H1 (cell line): ENCODE results near the gene BPIFB2. TPM values are rescaled to one million over a fixed set of nuclear protein-coding genes. Genes with fewer than 3 reads are reported as not detected.
A peak's percentile ranks its signal among the peaks of the same experiment; 100 is the strongest.

ENCODE experiments used
- CTCF ChIA-PET: fragments of 300-600 bp; sonication (Branson Sonifier 250); formaldehyde crosslinking; loops from one replicate; lab custom pipeline; 2021; ENCODE audit not compliant: partially characterized antibody; lab: Charles Lee
- POLR2A ChIA-PET: fragments of 300-600 bp; sonication (Branson Sonifier 250); formaldehyde crosslinking; loops from one replicate; lab custom pipeline; 2021; ENCODE audit warnings: inconsistent platforms; ENCODE audit not compliant: partially characterized antibody; lab: Charles Lee
- DNase-seq, 2 experiments: peaks; one replicate each; pipeline versions ENCODE4 v3.0.0 to v3.0.0-alpha.2; 2010 to 2022; ENCODE audit warnings: low spot score in 2 of 2, low read depth in 1 of 2, mixed read lengths in 1 of 2
- FAIRE-seq: peaks from 2 replicates; lab custom pipeline; 2011; peaks lifted over from hg19 to GRCh38; lab: Jason Lieb, UNC
- H2AFZ ChIP-seq: 2 replicates; pipeline ENCODE4 v1.8.1; 2012; ENCODE audit warnings: low read length, inconsistent platforms
- H2AK5ac ChIP-seq: 2 replicates; pipeline ENCODE4 v1.6.1; 2013; ENCODE audit warnings: low read depth, low read length
- H2BK120ac ChIP-seq: replicated peaks from 2 replicates; pipeline ENCODE3; 2013; ENCODE audit warnings: low read depth, low read length, inconsistent platforms
- H2BK12ac ChIP-seq: 2 replicates; pipeline ENCODE4 v1.6.1; 2013; ENCODE audit warnings: low read depth, low read length
- H2BK15ac ChIP-seq: 2 replicates; pipeline ENCODE4 v1.6.1; 2013; ENCODE audit warnings: low read length
- H2BK20ac ChIP-seq: 2 replicates; pipeline ENCODE4 v1.6.1; 2013; ENCODE audit warnings: low read length
- H2BK5ac ChIP-seq: 2 replicates; pipeline ENCODE4 v1.6.1; 2013; ENCODE audit warnings: low read depth, low read length
- H3K14ac ChIP-seq: 2 replicates; pipeline ENCODE4 v1.6.1; 2013; ENCODE audit warnings: inconsistent platforms; ENCODE audit not compliant: insufficient read length
- H3K18ac ChIP-seq: 2 replicates; pipeline ENCODE4 v1.6.1; 2013; ENCODE audit warnings: low read length; ENCODE audit errors: extremely low read depth
- H3K23ac ChIP-seq: 2 replicates; pipeline ENCODE4 v1.6.1; 2013; ENCODE audit warnings: inconsistent platforms; ENCODE audit not compliant: insufficient read length
- H3K23me2 ChIP-seq: 2 replicates; pipeline ENCODE4 v1.6.1; 2013; ENCODE audit warnings: low read depth, low read length
- H3K27ac ChIP-seq: 2 replicates; pipeline ENCODE4 v1.6.1; 2011; ENCODE audit warnings: low read depth, low read length, inconsistent platforms
- H3K27me3 ChIP-seq, 4 experiments: replicated peaks in 1 of 4; 1 replicate in 1 of 4; 2 replicates in 3 of 4; pipeline versions ENCODE4 v1.6.1 to v1.8.1; 2011 to 2013; ENCODE audit warnings: low read length in 3 of 4, mild to moderate bottlenecking in 3 of 4, inconsistent platforms in 2 of 4, mixed read lengths in 2 of 4, moderate library complexity in 1 of 4; ENCODE audit not compliant: control insufficient read depth in 3 of 4, insufficient read depth in 3 of 4; ENCODE audit errors: extremely low read depth in 1 of 4
- H3K36me3 ChIP-seq, 4 experiments: 2 replicates each; pipeline versions ENCODE4 v1.6.1 to v1.8.1; 2011 to 2013; ENCODE audit warnings: mild to moderate bottlenecking in 4 of 4, low read length in 3 of 4, moderate library complexity in 2 of 4, control low read depth in 1 of 4, inconsistent platforms in 1 of 4; ENCODE audit not compliant: insufficient read depth in 4 of 4, control insufficient read depth in 2 of 4
- H3K4ac ChIP-seq: replicated peaks from 2 replicates; pipeline ENCODE3; 2013; ENCODE audit warnings: low read length, low read depth, mixed read lengths, inconsistent platforms; ENCODE audit not compliant: insufficient read length
- H3K4me1 ChIP-seq, 4 experiments: replicated peaks in 1 of 4; 1 replicate in 1 of 4; 2 replicates in 3 of 4; pipeline versions ENCODE4 v1.6.1 to v1.8.1; 2011 to 2013; ENCODE audit warnings: low read length in 3 of 4, inconsistent platforms in 2 of 4, mixed read lengths in 1 of 4; ENCODE audit not compliant: insufficient read depth in 4 of 4, control insufficient read depth in 3 of 4
- H3K4me2 ChIP-seq, 2 experiments: 2 replicates each; pipeline versions ENCODE4 v1.6.1 to v1.8.1; 2011 to 2013; ENCODE audit warnings: low read depth in 2 of 2, low read length in 2 of 2, control low read depth in 1 of 2, inconsistent platforms in 1 of 2, mild to moderate bottlenecking in 1 of 2; ENCODE audit not compliant: insufficient read depth in 1 of 2
- H3K4me3 ChIP-seq, 4 experiments: fragments of 200-600, 300-600 bp in 1 of 4; sonication (generic), shearing (Covaris generic), sonication (Bioruptor Twin) in 1 of 4; 2 replicates each; pipeline versions ENCODE4 v1.5.1 to v1.8.1; 2011 to 2016; ENCODE audit warnings: low read length in 4 of 4, low read depth in 3 of 4, control low read depth in 2 of 4, inconsistent platforms in 2 of 4, mild to moderate bottlenecking in 2 of 4, mixed read lengths in 1 of 4, moderate library complexity in 1 of 4; ENCODE audit not compliant: insufficient read depth in 2 of 4; ENCODE audit errors: extremely low read depth in 1 of 4
- H3K56ac ChIP-seq: replicated peaks from 2 replicates; pipeline ENCODE3; 2013; ENCODE audit warnings: low read depth, mild to moderate bottlenecking, mixed read lengths, low read length, inconsistent platforms; ENCODE audit not compliant: insufficient read length
- H3K79me1 ChIP-seq: 2 replicates; pipeline ENCODE4 v1.6.1; 2013; ENCODE audit warnings: low read depth, low read length, control low read depth
- H3K79me2 ChIP-seq, 2 experiments: 2 replicates each; pipeline versions ENCODE4 v1.6.1 to v1.8.1; 2012 to 2013; ENCODE audit warnings: low read length in 2 of 2, mild to moderate bottlenecking in 2 of 2, inconsistent platforms in 1 of 2; ENCODE audit not compliant: insufficient read depth in 2 of 2, control insufficient read depth in 1 of 2
- H3K9ac ChIP-seq, 4 experiments: replicated peaks in 1 of 4; 1 replicate in 1 of 4; 2 replicates in 3 of 4; pipeline versions ENCODE4 v1.6.1 to v1.8.1; 2011 to 2013; ENCODE audit warnings: low read depth in 3 of 4, low read length in 3 of 4, control low read depth in 2 of 4, mild to moderate bottlenecking in 2 of 4, moderate library complexity in 2 of 4, inconsistent platforms in 1 of 4; ENCODE audit errors: extremely low read depth in 1 of 4
- H3K9me3 ChIP-seq, 2 experiments: 2 replicates each; pipeline versions ENCODE4 v1.6.1 to v1.8.1; 2012 to 2013; ENCODE audit warnings: mild to moderate bottlenecking in 2 of 2, moderate library complexity in 2 of 2, control low read depth in 1 of 2, inconsistent platforms in 1 of 2, low read depth in 1 of 2, low read length in 1 of 2, mixed read lengths in 1 of 2; ENCODE audit not compliant: insufficient read depth in 2 of 2
- H4K20me1 ChIP-seq, 2 experiments: replicated peaks in 1 of 2; 2 replicates each; pipeline versions ENCODE3 to v1.8.1; 2011 to 2013; ENCODE audit warnings: inconsistent platforms in 2 of 2, low read length in 2 of 2, mild to moderate bottlenecking in 1 of 2; ENCODE audit not compliant: insufficient read depth in 2 of 2, control insufficient read depth in 1 of 2
- H4K5ac ChIP-seq: 2 replicates; pipeline ENCODE4 v1.6.1; 2013; ENCODE audit warnings: low read length, low read depth, mixed read lengths, inconsistent platforms; ENCODE audit not compliant: insufficient read length
- H4K8ac ChIP-seq: 2 replicates; pipeline ENCODE4 v1.8.0; 2013; ENCODE audit warnings: mild to moderate bottlenecking, moderate library complexity, low read length, inconsistent platforms; ENCODE audit not compliant: insufficient read depth; ENCODE audit errors: extremely low read depth
- H4K91ac ChIP-seq: replicated peaks from 2 replicates; pipeline ENCODE3; 2013; ENCODE audit warnings: low read length, mixed read lengths, inconsistent platforms; ENCODE audit not compliant: insufficient read length
- ATF2 ChIP-seq: IDR thresholded peaks from 2 replicates; pipeline ENCODE4 v1.6.1; 2012; ENCODE audit warnings: low read length, inconsistent platforms
- ATF3 ChIP-seq: IDR thresholded peaks from 2 replicates; pipeline ENCODE4 v1.6.1; 2011; ENCODE audit warnings: low read depth, mild to moderate bottlenecking, low read length; ENCODE audit not compliant: insufficient read depth
- CEBPB ChIP-seq: IDR thresholded peaks from 2 replicates; pipeline ENCODE4 v1.6.1; 2012; ENCODE audit warnings: low read depth, low read length
- HDAC6 ChIP-seq: IDR thresholded peaks from one replicate; pipeline ENCODE4 v1.7.1; 2012; ENCODE audit warnings: low read depth, mild to moderate bottlenecking, inconsistent platforms, low read length, moderate library complexity
- KDM1A ChIP-seq: fragments of 200-600, 300-600 bp; sonication (generic); IDR thresholded peaks from 2 replicates; pipeline ENCODE4 v1.7.1; 2016; ENCODE audit warnings: mild to moderate bottlenecking, low read length, borderline replicate concordance
- RNF2 ChIP-seq: fragments of 200-900, 300-1000 bp; sonication (generic); IDR thresholded peaks from 2 replicates; pipeline ENCODE4 v1.7.1; 2016; ENCODE audit warnings: borderline replicate concordance, low read depth, mild to moderate bottlenecking, antibody characterized with exemption, low read length; ENCODE audit not compliant: poor library complexity, severe bottlenecking; ENCODE audit errors: missing control alignments
- RXRA ChIP-seq: IDR thresholded peaks from 2 replicates; pipeline ENCODE4 v1.6.1; 2011; ENCODE audit warnings: low read depth, mild to moderate bottlenecking, low read length, moderate library complexity; ENCODE audit not compliant: insufficient read depth
- TBP ChIP-seq: IDR thresholded peaks from 2 replicates; pipeline ENCODE4 v1.6.1; 2011; ENCODE audit warnings: low read depth, low read length, improper control_type of control experiment
- WGBS, 2 experiments: shearing (Covaris generic) in 1 of 2; methylation state at CpG; one replicate each; pipeline versions ENCODE4 v1.1.6 to v1.1.7; 2013 to 2015; ENCODE audit warnings: low lambda C conversion rate in 2 of 2, mixed read lengths in 2 of 2, inconsistent platforms in 1 of 2, low coverage in 1 of 2, missing lambda C conversion rate in 1 of 2; ENCODE audit not compliant: insufficient replicate concordance in 2 of 2, insufficient coverage in 1 of 2, insufficient read length in 1 of 2; ENCODE audit errors: extremely low coverage in 1 of 2, missing lambda C conversion rate in 1 of 2; 5-methylcytosine and 5-hydroxymethylcytosine counted together
- polyA plus RNA-seq, 7 experiments: library from polyadenylated mRNA; depleted of rRNA in 3 of 7; stranded (reverse) in 5 of 7; unstranded in 2 of 7; fragments of >200 nt in 5 of 7; fragments of 200-250 nt in 2 of 7; gene quantifications; 1 replicate in 5 of 7; 2 replicates in 1 of 7; 4 replicates in 1 of 7; pipeline versions ENCODE4 v1.2.1 to v1.2.3, GENCODE V29; 2011 to 2013; ENCODE audit warnings: missing spikeins in 2 of 7, mixed read lengths in 2 of 7
- total RNA-seq: library from RNA; stranded (reverse); fragmentation: NEBNext Ultra II Directional; extraction: Animal tissue kit (Norgen Biotek cat#: 25700); gene quantifications from 2 replicates; pipeline ENCODE4 v1.2.1, GENCODE V29; 2021
- TF ChIP-seq, protein P1 (sequence below): IDR thresholded peaks from 2 replicates; pipeline ENCODE4 v1.6.1; 2011; ENCODE audit warnings: low read length, improper control_type of control experiment

The BPIFB2 gene
- total and polyA plus RNA-seq, 2 of the 8 experiments (the other 6 are each of a cell fraction or from before 2014, with no cell fraction given) = not detected

GRCh38 chr20:32970973-32971300 lies 36.6 kb upstream of the BPIFB2 start:
- no peak overlapping the region for H3K56ac ChIP-seq
- H4K8ac ChIP-seq = no peak overlapping the region
- H3K27me3 ChIP-seq = no peaks in the 10 kb centered on the region
- H2BK15ac ChIP-seq = no peak overlapping the region
- peak overlapping the region; percentile 66 for H2BK120ac ChIP-seq
- H3K9ac ChIP-seq = no peak overlapping the region
- H3K23me2 ChIP-seq = no peaks in the 10 kb centered on the region
- DNase-seq (peak in 1 of 2 experiments; percentile 43), FAIRE-seq (no peak)
- peak overlapping the region; percentile 71 for H3K4ac ChIP-seq
- H3K18ac ChIP-seq = peak overlapping the region; percentile 13; the same call in 1 of the 2 replicates
- no peaks in the 10 kb centered on the region; the same call in 1 of the 2 replicates for H3K79me1 ChIP-seq
- ChIA-PET CTCF (interaction anchor here (1.3 to 2.2 kb wide), 4 partner anchors 25 to 47 kb away, joined by 3 to 11 read pairs (median 5); partner anchors contain the start of gene SUN5), POLR2A (no interaction called here)
- no peak overlapping the region for H3K4me2 ChIP-seq
- peak overlapping the region; percentile 73 for H3K14ac ChIP-seq
- peak overlapping the region; percentile 98 for H4K91ac ChIP-seq
- TF ChIP-seq CEBPB = no peak
- no peak for TF ChIP-seq RXRA
- no peak for TF ChIP-seq HDAC6
- TF ChIP-seq, protein P1, sequence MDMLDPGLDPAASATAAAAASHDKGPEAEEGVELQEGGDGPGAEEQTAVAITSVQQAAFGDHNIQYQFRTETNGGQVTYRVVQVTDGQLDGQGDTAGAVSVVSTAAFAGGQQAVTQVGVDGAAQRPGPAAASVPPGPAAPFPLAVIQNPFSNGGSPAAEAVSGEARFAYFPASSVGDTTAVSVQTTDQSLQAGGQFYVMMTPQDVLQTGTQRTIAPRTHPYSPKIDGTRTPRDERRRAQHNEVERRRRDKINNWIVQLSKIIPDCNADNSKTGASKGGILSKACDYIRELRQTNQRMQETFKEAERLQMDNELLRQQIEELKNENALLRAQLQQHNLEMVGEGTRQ = no peak
- TF ChIP-seq KDM1A = no peak
- TF ChIP-seq RNF2 = no peak
- no peak for TF ChIP-seq ATF2
- TF ChIP-seq TBP = no peak
- no peak for TF ChIP-seq ATF3
- WGBS, 2 experiments = 76% methylated on average over 2 of the region's 2 CpGs; no CpG with 5 or more reads in 1 of the 2 experiments
- H2BK5ac ChIP-seq = peak overlapping the region; percentile 54; the same call in 1 of the 2 replicates
- no peak overlapping the region for H4K5ac ChIP-seq
- no peak overlapping the region for H3K23ac ChIP-seq
- no peaks in the 10 kb centered on the region for H3K36me3 ChIP-seq
- no peaks in the 10 kb centered on the region for H3K79me2 ChIP-seq
- no peak overlapping the region for H3K4me3 ChIP-seq
- H4K20me1 ChIP-seq = no peaks in the 10 kb centered on the region
- H3K4me1 ChIP-seq = peaks cover 10 to 25% (median 16%) of the 10 kb centered on the region in 4 experiments
- no peak overlapping the region for H2AFZ ChIP-seq
- H3K9me3 ChIP-seq = no peaks in the 10 kb centered on the region
- peak overlapping the region; percentile 82; the same call in 1 of the 2 replicates for H2BK20ac ChIP-seq
- H2BK12ac ChIP-seq = peak overlapping the region; percentile 94; the same call in 1 of the 2 replicates
- H3K27ac ChIP-seq = no peak overlapping the region
- peak overlapping the region; percentile 94; the same call in 1 of the 2 replicates for H2AK5ac ChIP-seq
